Measurements from ENCODE around the gene ZC2HC1C.

GRCh38 chr14:75051556-75051899, 17.9 kb upstream of the ZC2HC1C start:
- no peak for TF ChIP-seq POLR2AphosphoS5 (IDR thresholded peaks at IDR 0.05; ENCODE audit: low read depth, low read length)
- no peak for TF ChIP-seq POLR2A (IDR thresholded peaks at IDR 0.05; ENCODE audit: low read depth, low read length)
- TF ChIP-seq TAF1 (IDR thresholded peaks at IDR 0.05; ENCODE audit: low read depth, low read length) = no peak
- no peak for TF ChIP-seq POU2F2 (IDR thresholded peaks at IDR 0.05; ENCODE audit: low read depth, low read length)

Measured in GM12891 (cell line).